Measurements from ENCODE around the gene TUBA4A.

The TUBA4A gene

DNA sequence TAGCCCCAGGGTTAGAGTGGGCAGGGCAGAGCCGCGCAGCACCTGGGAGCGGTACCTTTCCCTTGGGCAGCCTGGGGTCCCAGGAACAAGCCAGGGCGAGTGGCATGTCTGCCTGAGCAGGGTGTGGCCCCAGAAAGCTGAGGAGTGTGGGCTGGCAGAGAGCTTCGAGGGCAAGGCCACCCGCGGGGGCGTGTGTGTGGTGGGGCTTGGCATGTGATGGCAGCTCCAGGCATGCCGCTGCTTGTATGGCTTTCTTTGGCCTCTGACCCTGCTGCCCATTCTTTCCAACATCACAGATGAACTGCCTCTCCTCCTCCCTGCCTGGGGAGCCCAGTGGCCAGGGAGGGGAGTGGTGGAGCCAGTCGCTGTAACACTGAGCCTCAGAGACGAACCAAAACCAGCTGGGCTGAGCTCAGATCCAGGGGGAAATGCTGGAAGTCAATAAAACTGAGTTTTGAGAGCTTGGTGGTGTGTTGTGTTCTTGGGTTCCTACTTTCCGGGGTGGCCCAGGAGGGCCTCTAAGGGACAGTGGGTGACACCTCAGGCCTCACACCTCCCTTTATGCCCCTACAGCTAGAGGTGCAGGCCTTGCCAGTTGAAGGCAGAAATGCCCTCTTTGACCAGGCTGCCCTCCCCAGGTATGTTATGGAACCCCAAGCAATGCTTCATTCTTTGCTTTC is 32.9 kb upstream of the TUBA4A start (continued):
- TF ChIP-seq, protein P1, sequence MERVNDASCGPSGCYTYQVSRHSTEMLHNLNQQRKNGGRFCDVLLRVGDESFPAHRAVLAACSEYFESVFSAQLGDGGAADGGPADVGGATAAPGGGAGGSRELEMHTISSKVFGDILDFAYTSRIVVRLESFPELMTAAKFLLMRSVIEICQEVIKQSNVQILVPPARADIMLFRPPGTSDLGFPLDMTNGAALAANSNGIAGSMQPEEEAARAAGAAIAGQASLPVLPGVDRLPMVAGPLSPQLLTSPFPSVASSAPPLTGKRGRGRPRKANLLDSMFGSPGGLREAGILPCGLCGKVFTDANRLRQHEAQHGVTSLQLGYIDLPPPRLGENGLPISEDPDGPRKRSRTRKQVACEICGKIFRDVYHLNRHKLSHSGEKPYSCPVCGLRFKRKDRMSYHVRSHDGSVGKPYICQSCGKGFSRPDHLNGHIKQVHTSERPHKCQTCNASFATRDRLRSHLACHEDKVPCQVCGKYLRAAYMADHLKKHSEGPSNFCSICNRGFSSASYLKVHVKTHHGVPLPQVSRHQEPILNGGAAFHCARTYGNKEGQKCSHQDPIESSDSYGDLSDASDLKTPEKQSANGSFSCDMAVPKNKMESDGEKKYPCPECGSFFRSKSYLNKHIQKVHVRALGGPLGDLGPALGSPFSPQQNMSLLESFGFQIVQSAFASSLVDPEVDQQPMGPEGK (tag by site-specific recombination; IDR thresholded peaks at IDR 0.05): no peak
- TF ChIP-seq, protein P2, sequence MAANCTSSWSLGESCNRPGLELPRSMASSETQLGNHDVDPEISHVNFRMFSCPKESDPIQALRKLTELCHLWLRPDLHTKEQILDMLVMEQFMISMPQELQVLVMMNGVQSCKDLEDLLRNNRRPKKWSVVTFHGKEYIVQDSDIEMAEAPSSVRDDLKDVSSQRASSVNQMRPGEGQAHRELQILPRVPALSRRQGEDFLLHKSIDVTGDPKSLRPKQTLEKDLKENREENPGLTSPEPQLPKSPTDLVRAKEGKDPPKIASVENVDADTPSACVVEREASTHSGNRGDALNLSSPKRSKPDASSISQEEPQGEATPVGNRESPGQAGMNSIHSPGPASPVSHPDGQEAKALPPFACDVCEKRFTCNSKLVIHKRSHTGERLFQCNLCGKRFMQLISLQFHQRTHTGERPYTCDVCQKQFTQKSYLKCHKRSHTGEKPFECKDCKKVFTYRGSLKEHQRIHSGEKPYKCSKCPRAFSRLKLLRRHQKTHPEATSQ (tag by site-specific recombination; IDR thresholded peaks at IDR 0.05): no peak
- TF ChIP-seq, protein P3, sequence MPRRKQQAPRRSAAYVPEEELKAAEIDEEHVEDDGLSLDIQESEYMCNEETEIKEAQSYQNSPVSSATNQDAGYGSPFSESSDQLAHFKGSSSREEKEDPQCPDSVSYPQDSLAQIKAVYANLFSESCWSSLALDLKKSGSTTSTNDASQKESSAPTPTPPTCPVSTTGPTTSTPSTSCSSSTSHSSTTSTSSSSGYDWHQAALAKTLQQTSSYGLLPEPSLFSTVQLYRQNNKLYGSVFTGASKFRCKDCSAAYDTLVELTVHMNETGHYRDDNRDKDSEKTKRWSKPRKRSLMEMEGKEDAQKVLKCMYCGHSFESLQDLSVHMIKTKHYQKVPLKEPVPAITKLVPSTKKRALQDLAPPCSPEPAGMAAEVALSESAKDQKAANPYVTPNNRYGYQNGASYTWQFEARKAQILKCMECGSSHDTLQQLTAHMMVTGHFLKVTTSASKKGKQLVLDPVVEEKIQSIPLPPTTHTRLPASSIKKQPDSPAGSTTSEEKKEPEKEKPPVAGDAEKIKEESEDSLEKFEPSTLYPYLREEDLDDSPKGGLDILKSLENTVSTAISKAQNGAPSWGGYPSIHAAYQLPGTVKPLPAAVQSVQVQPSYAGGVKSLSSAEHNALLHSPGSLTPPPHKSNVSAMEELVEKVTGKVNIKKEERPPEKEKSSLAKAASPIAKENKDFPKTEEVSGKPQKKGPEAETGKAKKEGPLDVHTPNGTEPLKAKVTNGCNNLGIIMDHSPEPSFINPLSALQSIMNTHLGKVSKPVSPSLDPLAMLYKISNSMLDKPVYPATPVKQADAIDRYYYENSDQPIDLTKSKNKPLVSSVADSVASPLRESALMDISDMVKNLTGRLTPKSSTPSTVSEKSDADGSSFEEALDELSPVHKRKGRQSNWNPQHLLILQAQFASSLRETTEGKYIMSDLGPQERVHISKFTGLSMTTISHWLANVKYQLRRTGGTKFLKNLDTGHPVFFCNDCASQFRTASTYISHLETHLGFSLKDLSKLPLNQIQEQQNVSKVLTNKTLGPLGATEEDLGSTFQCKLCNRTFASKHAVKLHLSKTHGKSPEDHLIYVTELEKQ (tag by site-specific recombination; IDR thresholded peaks at IDR 0.05; ENCODE audit: borderline replicate concordance): no peak
- no peak for TF ChIP-seq ZNF174 (tag by site-specific recombination; IDR thresholded peaks at IDR 0.05)
- TF ChIP-seq, protein P4, sequence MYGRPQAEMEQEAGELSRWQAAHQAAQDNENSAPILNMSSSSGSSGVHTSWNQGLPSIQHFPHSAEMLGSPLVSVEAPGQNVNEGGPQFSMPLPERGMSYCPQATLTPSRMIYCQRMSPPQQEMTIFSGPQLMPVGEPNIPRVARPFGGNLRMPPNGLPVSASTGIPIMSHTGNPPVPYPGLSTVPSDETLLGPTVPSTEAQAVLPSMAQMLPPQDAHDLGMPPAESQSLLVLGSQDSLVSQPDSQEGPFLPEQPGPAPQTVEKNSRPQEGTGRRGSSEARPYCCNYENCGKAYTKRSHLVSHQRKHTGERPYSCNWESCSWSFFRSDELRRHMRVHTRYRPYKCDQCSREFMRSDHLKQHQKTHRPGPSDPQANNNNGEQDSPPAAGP (tag by site-specific recombination; IDR thresholded peaks at IDR 0.05): no peak
- TF ChIP-seq, protein P5, sequence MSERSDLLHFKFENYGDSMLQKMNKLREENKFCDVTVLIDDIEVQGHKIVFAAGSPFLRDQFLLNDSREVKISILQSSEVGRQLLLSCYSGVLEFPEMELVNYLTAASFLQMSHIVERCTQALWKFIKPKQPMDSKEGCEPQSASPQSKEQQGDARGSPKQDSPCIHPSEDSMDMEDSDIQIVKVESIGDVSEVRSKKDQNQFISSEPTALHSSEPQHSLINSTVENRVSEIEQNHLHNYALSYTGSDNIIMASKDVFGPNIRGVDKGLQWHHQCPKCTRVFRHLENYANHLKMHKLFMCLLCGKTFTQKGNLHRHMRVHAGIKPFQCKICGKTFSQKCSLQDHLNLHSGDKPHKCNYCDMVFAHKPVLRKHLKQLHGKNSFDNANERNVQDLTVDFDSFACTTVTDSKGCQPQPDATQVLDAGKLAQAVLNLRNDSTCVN (tag by site-specific recombination; optimal IDR thresholded peaks at IDR 0.05): no peak
- TF ChIP-seq SALL2 (tag by site-specific recombination; IDR thresholded peaks at IDR 0.05; ENCODE audit: borderline replicate concordance): no peak
- TF ChIP-seq KLF1 (tag by site-specific recombination; IDR thresholded peaks at IDR 0.05): peak; percentile 34; the same call in 1 of the 2 replicates
- TF ChIP-seq, protein P6, sequence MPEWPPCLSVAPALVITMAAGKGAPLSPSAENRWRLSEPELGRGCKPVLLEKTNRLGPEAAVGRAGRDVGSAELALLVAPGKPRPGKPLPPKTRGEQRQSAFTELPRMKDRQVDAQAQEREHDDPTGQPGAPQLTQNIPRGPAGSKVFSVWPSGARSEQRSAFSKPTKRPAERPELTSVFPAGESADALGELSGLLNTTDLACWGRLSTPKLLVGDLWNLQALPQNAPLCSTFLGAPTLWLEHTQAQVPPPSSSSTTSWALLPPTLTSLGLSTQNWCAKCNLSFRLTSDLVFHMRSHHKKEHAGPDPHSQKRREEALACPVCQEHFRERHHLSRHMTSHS (tag by site-specific recombination; IDR thresholded peaks at IDR 0.05): no peak
- TF ChIP-seq ZNF521 (tag by site-specific recombination; IDR thresholded peaks at IDR 0.05): no peak
- no peak for TF ChIP-seq ZNF248 (tag by site-specific recombination; IDR thresholded peaks at IDR 0.05)
- TF ChIP-seq, protein P7, sequence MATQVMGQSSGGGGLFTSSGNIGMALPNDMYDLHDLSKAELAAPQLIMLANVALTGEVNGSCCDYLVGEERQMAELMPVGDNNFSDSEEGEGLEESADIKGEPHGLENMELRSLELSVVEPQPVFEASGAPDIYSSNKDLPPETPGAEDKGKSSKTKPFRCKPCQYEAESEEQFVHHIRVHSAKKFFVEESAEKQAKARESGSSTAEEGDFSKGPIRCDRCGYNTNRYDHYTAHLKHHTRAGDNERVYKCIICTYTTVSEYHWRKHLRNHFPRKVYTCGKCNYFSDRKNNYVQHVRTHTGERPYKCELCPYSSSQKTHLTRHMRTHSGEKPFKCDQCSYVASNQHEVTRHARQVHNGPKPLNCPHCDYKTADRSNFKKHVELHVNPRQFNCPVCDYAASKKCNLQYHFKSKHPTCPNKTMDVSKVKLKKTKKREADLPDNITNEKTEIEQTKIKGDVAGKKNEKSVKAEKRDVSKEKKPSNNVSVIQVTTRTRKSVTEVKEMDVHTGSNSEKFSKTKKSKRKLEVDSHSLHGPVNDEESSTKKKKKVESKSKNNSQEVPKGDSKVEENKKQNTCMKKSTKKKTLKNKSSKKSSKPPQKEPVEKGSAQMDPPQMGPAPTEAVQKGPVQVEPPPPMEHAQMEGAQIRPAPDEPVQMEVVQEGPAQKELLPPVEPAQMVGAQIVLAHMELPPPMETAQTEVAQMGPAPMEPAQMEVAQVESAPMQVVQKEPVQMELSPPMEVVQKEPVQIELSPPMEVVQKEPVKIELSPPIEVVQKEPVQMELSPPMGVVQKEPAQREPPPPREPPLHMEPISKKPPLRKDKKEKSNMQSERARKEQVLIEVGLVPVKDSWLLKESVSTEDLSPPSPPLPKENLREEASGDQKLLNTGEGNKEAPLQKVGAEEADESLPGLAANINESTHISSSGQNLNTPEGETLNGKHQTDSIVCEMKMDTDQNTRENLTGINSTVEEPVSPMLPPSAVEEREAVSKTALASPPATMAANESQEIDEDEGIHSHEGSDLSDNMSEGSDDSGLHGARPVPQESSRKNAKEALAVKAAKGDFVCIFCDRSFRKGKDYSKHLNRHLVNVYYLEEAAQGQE (tag by site-specific recombination; IDR thresholded peaks at IDR 0.05): no peak
- TF ChIP-seq ZNF433 (tag by site-specific recombination; IDR thresholded peaks at IDR 0.05; ENCODE audit: low read depth): no peak
- TF ChIP-seq, protein P8, sequence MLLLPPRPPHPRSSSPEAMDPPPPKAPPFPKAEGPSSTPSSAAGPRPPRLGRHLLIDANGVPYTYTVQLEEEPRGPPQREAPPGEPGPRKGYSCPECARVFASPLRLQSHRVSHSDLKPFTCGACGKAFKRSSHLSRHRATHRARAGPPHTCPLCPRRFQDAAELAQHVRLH (tag by site-specific recombination; IDR thresholded peaks at IDR 0.05): no peak
- TF ChIP-seq ZFHX2 (tag by site-specific recombination; conservative IDR thresholded peaks at IDR 0.05): peak; percentile 85
- TF ChIP-seq ZNF133 (tag by site-specific recombination; IDR thresholded peaks at IDR 0.05): no peak
